ENCODE results near the gene KANSL1.
"Not testable (repeated sequence)": the region's sequence is repeated elsewhere in the genome, so short reads cannot be mapped to it uniquely, and the experiment has no call there.

Gene KANSL1

DNA sequence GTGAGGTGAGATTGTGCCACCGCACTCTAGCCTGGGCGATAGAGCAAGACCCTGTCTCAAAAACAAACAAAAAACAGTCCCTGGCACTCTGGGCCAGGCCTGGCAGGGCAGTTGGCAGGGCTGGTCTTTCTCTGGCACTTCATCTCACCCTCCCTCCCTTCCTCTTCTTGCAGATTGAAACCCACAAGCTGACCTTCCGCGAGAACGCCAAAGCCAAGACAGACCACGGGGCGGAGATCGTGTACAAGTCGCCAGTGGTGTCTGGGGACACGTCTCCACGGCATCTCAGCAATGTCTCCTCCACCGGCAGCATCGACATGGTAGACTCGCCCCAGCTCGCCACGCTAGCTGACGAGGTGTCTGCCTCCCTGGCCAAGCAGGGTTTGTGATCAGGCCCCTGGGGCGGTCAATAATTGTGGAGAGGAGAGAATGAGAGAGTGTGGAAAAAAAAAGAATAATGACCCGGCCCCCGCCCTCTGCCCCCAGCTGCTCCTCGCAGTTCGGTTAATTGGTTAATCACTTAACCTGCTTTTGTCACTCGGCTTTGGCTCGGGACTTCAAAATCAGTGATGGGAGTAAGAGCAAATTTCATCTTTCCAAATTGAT, 169.3 kb downstream of the KANSL1 start:
- DNase-seq (ENCODE audit: low spot score) = no peak

DNA sequence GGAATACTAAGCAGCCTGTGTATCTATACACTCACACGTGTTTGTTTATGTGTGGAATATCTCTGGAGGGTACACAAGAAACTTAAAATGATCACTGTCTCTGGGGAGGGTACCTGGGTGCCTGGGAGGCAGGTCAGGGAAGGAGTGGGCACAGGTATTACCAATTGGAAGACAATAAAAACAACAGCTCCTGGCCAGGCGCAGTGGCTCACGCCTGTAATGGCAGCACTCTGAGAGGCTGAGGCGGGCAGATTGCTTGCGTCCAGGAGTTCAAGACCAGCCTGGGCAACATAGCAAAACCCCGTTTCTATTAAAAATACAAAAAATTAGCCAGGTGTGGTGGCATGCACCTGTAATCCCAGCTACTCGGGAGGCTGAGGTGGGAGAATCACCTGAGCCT, 169.9 kb downstream of the KANSL1 start:
- not testable (repeated sequence) for DNase-seq (ENCODE audit: low spot score)

DNA sequence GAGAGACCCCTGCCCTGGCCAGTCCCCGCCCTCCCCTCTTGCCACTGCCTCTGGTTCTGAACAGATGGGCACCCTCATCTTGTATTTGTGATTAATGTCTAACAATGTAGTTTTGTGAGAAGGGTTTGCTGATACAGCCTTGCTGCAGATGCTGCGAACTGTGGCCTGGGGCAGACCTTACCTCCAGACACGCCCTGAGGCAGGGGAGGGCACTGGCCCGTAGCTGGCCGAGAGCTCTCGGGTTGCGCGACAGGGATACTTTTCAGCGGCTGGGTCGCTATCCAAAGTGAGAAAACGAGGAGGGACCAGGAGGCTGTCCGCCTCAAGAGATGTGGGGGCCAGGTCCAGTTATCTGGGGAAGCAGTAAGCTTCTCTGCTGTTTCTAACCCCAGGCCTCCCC, 172.2 kb downstream of the KANSL1 start:
- DNase-seq (ENCODE audit: low spot score) = no peak

DNA sequence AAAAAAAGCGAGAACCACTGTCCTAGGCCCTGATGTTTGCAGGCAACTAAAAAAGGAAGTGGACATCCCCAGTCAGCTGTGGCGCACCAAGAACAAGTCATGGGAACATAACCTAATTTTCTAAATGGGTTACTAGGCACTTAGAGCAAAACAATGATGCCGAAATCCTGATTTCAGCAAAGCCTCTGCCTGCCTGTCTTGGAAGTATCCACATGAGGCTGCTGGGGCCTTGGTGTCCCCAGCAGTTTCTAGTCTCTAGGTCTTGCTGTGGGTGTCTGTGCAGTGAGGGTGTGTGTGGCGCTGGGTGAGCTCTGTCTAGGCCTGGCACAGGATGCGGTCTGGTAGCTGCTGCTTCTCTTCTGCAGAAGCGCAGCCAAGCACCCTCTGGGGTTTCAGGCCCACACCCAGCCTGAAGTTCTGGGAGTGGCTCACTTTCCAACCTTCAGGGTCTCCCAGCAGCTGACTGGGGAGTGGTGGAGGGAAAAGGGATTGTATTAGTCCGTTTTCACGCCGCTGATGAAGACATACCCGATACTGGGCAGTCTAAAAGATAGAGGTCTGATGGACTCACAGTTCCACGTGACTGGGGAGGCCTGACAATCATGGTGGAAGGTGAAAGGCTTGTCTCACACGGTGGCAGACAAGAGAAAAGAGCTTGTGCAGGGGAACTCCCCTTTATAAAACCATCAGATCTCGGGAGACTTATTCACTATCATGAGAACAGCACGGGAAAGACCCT, 173.0 kb downstream of the KANSL1 start:
- peak; percentile 42 for DNase-seq (ENCODE audit: low spot score)

DNA sequence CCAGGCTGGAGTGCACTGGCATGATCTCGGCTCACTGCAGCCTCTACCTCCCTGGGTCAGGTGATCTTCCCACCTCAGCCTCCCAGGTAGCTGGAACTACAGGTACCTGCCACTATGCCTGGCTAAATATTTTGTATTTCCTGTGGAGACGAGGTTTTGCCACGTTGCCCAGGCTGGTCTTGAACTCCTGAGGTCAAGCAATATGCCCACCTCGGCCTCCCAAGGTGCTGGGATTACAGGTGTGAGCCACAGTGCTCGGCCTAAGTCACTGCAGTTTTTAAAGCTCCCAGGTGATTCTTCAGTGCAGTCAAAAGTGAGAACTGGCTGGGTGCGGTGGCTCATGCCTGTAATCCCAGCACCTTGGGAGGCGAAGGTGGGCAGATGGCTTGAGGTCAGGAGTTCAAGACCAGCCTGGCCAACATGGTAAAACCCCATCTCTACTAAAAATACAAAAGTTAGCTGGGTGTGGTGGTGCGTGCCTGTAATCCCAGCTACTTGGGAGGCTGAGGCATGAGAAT, 173.8 kb downstream of the KANSL1 start:
- DNase-seq (ENCODE audit: low spot score) = not testable (repeated sequence)

DNA sequence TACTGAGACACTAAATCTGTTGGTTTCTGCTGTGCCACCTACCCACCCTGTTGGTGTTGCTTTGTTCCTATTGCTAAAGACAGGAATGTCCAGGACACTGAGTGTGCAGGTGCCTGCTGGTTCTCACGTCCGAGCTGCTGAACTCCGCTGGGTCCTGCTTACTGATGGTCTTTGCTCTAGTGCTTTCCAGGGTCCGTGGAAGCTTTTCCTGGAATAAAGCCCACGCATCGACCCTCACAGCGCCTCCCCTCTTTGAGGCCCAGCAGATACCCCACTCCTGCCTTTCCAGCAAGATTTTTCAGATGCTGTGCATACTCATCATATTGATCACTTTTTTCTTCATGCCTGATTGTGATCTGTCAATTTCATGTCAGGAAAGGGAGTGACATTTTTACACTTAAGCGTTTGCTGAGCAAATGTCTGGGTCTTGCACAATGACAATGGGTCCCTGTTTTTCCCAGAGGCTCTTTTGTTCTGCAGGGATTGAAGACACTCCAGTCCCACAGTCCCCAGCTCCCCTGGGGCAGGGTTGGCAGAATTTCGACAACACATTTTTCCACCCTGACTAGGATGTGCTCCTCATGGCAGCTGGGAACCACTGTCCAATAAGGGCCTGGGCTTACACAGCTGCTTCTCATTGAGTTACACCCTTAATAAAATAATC, 179.6 kb downstream of the KANSL1 start:
- no peak for DNase-seq (ENCODE audit: low spot score)

DNA sequence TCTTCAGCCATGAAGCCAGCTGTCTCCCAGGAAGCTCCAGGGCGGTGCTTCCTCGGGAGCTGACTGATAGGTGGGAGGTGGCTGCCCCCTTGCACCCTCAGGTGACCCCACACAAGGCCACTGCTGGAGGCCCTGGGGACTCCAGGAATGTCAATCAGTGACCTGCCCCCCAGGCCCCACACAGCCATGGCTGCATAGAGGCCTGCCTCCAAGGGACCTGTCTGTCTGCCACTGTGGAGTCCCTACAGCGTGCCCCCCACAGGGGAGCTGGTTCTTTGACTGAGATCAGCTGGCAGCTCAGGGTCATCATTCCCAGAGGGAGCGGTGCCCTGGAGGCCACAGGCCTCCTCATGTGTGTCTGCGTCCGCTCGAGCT, 180.1 kb downstream of the KANSL1 start:
- DNase-seq (ENCODE audit: low spot score) = no peak

DNA sequence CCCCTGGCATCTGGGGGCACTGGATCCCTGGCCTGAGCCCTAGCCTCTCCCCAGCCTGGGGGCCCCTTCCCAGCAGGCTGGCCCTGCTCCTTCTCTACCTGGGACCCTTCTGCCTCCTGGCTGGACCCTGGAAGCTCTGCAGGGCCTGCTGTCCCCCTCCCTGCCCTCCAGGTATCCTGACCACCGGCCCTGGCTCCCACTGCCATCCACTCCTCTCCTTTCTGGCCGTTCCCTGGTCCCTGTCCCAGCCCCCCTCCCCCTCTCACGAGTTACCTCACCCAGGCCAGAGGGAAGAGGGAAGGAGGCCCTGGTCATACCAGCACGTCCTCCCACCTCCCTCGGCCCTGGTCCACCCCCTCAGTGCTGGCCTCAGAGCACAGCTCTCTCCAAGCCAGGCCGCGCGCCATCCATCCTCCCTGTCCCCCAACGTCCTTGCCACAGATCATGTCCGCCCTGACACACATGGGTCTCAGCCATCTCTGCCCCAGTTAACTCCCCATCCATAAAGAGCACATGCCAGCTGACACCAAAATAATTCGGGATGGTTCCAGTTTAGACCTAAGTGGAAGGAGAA, 180.6 kb downstream of the KANSL1 start:
- DNase-seq (ENCODE audit: low spot score) = no peak

DNA sequence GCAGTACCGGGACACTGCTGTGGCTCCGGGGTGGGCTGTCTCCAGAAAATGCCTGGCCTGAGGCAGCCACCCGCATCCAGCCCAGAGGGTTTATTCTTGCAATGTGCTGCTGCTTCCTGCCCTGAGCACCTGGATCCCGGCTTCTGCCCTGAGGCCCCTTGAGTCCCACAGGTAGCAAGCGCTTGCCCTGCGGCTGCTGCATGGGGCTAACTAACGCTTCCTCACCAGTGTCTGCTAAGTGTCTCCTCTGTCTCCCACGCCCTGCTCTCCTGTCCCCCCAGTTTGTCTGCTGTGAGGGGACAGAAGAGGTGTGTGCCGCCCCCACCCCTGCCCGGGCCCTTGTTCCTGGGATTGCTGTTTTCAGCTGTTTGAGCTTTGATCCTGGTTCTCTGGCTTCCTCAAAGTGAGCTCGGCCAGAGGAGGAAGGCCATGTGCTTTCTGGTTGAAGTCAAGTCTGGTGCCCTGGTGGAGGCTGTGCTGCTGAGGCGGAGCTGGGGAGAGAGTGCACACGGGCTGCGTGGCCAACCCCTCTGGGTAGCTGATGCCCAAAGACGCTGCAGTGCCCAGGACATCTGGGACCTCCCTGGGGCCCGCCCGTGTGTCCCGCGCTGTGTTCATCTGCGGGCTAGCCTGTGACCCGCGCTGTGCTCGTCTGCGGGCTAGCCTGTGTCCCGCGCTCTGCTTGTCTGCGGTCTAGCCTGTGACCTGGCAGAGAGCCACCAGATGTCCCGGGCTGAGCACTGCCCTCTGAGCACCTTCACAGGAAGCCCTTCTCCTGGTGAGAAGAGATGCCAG, 181.3 kb downstream of the KANSL1 start:
- DNase-seq (ENCODE audit: low spot score) = no peak

DNA sequence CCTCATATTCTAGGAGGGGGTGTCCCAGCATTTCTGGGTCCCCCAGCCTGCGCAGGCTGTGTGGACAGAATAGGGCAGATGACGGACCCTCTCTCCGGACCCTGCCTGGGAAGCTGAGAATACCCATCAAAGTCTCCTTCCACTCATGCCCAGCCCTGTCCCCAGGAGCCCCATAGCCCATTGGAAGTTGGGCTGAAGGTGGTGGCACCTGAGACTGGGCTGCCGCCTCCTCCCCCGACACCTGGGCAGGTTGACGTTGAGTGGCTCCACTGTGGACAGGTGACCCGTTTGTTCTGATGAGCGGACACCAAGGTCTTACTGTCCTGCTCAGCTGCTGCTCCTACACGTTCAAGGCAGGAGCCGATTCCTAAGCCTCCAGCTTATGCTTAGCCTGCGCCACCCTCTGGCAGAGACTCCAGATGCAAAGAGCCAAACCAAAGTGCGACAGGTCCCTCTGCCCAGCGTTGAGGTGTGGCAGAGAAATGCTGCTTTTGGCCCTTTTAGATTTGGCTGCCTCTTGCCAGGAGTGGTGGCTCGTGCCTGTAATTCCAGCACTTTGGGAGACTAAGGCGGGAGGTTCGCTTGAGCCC, 182.5 kb downstream of the KANSL1 start:
- DNase-seq (ENCODE audit: low spot score) = no peak

DNA sequence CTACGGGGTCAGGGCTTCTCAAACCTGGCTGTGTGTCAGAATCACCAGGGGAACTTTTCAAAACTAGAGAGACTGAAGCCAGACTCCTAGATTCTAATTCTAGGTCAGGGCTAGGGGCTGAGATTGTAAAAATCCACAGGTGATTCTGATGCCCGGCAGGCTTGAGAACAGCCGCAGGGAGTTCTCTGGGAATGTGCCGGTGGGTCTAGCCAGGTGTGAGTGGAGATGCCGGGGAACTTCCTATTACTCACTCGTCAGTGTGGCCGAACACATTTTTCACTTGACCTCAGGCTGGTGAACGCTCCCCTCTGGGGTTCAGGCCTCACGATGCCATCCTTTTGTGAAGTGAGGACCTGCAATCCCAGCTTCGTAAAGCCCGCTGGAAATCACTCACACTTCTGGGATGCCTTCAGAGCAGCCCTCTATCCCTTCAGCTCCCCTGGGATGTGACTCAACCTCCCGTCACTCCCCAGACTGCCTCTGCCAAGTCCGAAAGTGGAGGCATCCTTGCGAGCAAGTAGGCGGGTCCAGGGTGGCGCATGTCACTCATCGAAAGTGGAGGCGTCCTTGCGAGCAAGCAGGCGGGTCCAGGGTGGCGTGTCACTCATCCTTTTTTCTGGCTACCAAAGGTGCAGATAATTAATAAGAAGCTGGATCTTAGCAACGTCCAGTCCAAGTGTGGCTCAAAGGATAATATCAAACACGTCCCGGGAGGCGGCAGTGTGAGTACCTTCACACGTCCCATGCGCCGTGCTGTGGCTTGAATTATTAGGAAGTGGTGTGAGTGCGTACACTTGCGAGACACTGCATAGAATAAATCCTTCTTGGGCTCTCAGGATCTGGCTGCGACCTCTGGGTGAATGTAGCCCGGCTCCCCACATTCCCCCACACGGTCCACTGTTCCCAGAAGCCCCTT, 183.3 kb downstream of the KANSL1 start:
- no peak for DNase-seq (ENCODE audit: low spot score)

DNA sequence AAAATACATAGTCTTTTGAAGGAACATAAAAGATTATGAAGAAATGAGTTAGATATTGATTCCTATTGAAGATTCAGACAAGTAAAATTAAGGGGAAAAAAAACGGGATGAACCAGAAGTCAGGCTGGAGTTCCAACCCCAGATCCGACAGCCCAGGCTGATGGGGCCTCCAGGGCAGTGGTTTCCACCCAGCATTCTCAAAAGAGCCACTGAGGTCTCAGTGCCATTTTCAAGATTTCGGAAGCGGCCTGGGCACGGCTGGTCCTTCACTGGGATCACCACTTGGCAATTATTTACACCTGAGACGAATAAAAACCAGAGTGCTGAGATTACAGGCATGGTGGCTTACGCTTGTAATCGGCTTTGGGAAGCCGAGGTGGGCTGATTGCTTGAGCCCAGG, 184.6 kb downstream of the KANSL1 start:
- no peak for DNase-seq (ENCODE audit: low spot score)

DNA sequence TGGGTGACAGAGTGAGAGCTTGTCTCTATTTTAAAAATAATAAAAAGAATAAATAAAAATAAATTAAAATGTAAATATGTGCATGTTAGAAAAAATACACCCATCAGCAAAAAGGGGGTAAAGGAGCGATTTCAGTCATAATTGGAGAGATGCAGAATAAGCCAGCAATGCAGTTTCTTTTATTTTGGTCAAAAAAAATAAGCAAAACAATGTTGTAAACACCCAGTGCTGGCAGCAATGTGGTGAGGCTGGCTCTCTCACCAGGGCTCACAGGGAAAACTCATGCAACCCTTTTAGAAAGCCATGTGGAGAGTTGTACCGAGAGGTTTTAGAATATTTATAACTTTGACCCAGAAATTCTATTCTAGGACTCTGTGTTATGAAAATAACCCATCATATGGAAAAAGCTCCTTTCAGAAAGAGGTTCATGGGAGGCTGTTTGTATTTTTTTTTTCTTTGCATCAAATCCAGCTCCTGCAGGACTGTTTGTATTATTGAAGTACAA, 185.7 kb downstream of the KANSL1 start:
- DNase-seq (ENCODE audit: low spot score) = no peak

DNA sequence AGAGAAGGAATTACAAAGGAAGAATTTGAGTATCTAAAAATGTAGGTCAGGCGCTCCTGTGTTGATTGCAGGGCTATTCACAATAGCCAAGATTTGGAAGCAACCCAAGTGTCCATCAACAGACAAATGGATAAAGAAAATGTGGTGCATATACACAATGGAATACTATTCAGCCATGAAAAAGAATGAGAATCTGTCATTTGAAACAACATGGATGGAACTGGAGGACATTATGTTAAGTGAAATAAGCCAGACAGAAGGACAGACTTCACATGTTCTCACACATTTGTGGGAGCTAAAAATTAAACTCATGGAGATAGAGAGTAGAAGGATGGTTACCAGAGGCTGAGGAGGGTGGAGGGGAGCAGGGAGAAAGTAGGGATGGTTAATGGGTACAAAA, 187.1 kb downstream of the KANSL1 start:
- DNase-seq (ENCODE audit: low spot score) = not testable (repeated sequence)

DNA sequence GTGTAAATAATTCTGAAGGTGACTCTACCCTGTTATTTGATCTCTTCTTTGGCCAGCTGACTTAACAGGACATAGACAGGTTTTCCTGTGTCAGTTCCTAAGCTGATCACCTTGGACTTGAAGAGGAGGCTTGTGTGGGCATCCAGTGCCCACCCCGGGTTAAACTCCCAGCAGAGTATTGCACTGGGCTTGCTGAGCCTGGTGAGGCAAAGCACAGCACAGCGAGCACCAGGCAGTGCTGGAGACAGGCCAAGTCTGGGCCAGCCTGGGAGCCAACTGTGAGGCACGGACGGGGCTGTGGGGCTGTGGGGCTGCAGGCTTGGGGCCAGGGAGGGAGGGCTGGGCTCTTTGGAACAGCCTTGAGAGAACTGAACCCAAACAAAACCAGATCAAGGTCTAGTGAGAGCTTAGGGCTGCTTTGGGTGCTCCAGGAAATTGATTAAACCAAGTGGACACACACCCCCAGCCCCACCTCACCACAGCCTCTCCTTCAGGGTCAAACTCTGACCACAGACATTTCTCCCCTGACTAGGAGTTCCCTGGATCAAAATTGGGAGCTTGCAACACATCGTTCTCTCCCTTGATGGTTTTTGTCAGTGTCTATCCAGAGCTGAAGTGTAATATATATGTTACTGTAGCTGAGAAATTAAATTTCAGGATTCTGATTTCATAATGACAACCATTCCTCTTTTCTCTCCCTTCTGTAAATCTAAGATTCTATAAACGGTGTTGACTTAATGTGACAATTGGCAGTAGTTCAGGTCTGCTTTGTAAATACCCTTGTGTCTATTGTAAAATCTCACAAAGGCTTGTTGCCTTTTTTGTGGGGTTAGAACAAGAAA, 189.1 kb downstream of the KANSL1 start:
- DNase-seq (ENCODE audit: low spot score) = no peak

DNA sequence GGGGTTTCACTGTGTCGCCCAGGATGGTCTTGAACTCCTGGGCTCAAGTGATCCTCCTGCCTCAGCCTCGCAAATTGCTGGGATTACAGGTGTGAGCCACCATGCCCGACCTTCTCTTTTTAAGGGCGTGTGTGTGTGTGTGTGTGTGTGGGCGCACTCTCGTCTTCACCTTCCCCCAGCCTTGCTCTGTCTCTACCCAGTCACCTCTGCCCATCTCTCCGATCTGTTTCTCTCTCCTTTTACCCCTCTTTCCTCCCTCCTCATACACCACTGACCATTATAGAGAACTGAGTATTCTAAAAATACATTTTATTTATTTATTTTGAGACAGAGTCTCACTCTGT, 190.3 kb downstream of the KANSL1 start:
- DNase-seq (ENCODE audit: low spot score) = no peak

DNA sequence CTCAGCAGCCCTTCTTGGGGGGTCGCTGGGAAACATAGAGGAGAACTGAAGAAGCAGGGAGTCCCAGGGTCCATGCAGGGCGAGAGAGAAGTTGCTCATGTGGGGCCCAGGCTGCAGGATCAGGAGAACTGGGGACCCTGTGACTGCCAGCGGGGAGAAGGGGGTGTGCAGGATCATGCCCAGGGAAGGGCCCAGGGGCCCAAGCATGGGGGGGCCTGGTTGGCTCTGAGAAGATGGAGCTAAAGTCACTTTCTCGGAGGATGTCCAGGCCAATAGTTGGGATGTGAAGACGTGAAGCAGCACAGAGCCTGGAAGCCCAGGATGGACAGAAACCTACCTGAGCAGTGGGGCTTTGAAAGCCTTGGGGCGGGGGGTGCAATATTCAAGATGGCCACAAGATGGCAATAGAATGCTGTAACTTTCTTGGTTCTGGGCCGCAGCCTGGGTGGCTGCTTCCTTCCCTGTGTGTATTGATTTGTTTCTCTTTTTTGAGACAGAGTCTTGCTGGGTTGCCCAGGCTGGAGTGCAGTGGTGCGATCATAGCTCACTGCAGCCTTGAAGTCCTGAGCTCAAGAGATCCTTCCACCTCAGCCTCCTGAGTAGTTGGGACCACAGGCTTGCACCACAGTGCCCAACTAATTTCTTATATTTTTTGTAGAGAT, 190.8 kb downstream of the KANSL1 start:
- peak; percentile 69 for DNase-seq (ENCODE audit: low spot score)

DNA sequence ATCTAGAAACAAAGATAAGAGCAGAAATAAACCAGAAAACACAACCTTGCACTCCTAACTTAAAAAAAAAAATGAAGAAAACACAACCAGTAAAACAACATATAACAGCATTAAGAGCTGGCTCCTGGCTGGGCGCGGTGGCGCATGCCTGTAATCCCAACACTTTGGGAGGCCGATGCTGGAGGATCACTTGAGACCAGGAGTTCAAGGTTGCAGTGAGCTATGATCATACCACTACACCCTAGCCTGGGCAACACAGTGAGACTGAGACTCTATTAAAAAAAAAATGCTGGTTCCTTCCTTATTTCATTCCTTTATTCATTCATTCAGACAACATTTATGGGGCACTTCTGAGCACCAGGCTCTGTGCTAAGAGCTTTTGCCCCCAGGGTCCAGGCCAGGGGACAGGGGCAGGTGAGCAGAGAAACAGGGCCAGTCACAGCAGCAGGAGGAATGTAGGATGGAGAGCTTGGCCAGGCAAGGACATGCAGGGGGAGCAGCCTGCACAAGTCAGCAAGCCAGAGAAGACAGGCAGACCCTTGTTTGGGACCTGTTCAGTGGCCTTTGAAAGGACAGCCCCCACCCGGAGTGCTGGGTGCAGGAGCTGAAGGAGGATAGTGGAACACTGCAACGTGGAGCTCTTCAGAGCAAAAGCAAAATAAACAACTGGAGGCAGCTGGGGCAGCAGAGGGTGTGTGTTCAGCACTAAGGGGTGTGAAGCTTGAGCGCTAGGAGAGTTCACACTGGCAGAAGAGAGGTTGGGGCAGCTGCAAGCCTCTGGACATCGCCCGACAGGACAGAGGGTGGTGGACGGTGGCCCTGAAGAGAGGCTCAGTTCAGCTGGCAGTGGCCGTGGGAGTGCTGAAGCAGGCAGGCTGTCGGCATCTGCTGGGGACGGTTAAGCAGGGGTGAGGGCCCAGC, 191.6 kb downstream of the KANSL1 start:
- no peak for DNase-seq (ENCODE audit: low spot score)
